GM12892 (cell line): ENCODE results near the gene PADI1.

Source experiments
- POLR2A ChIP-seq: IDR thresholded peaks from 2 replicates; pipeline ENCODE4 v1.6.1; 2011; ENCODE audit warnings: low read depth, low read length, control low read depth
- POLR2AphosphoS5 ChIP-seq: IDR thresholded peaks from 2 replicates; pipeline ENCODE4 v1.6.1; 2011; ENCODE audit warnings: low read depth, low read length, control low read depth

GRCh38 chr1:17212009-17212408 is 7.1 kb downstream of the PADI1 start:
- TF ChIP-seq POLR2A: no peak
- no peak for TF ChIP-seq POLR2AphosphoS5
